ENCODE measurements around the gene CELSR1. TPM values are rescaled to one million over a fixed set of nuclear protein-coding genes. Genes with fewer than 3 reads are reported as not detected.

Gene CELSR1
- total RNA-seq, 4 donors from 2014 or later, result 18.4 to 56.0 (median 31.0) TPM

GRCh38 chr22:46567471-46567870 lies 30.1 kb upstream of the CELSR1 start:
- no peaks in the 10 kb centered on the region for H3K27me3 ChIP-seq
- no peak overlapping the region for H3K4me3 ChIP-seq (replicated peaks in 1 of 3)
- H3K27ac ChIP-seq, result no peak overlapping the region
- WGBS, 2 donors, result 95 to 100% methylated on average over 1 of the region's 1 CpG
- H3K36me3 ChIP-seq, result no peaks in the 10 kb centered on the region
- peaks cover 8 to 11% of the 10 kb centered on the region in 2 donors for H3K4me1 ChIP-seq
- intact Hi-C loops (cut with DNase I), result no loop called here
- no peak for DNase-seq
- TF ChIP-seq CTCF (IDR thresholded peaks at IDR 0.05) (no peak), POLR2A (IDR thresholded peaks at IDR 0.05) (no peak)
- no peaks in the 10 kb centered on the region for H3K9me3 ChIP-seq

DNA sequence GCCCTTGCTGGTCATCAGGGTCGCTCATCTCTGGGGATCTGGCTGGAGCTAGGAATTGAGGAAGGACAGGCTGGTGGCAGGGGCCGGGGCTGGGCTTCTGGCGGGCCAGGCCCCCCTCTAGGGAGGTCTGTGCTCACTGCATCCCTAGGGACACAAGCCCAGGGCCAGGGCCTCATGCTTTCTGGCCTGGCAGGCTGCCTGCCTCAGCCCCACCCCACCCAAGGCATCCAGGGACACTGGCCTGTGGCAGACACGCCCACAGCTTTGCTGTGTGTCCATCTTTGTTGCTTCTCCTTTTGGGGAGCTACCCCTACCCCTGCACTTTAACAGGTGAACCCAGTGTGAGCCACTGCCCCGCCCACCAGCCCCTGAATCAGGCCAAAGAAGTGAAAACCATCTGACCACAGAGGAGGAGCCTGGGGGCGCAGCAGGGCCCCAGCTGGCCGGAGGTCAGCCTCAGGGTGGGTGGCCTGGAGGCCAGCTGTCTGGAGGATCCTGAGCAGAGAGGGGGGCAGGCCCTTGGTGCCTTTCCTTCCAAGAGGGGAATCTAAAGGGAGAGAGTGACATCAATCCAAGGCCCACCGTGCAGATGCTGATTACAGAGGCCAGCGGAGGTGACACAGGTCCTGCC lies 26.8 kb upstream of the CELSR1 start:
- intact Hi-C loops (cut with DNase I), result no loop called here
- no peak overlapping the region for H3K27ac ChIP-seq
- no peak for DNase-seq
- no peaks in the 10 kb centered on the region for H3K9me3 ChIP-seq
- H3K36me3 ChIP-seq, result no peaks in the 10 kb centered on the region
- WGBS, 2 donors, result 80 to 95% methylated on average over 5 to 9 of the region's 9 CpGs
- TF ChIP-seq CTCF (IDR thresholded peaks at IDR 0.05) (no peak), POLR2A (IDR thresholded peaks at IDR 0.05) (no peak)
- H3K27me3 ChIP-seq, result no peaks in the 10 kb centered on the region
- H3K4me1 ChIP-seq, result peaks cover 8 to 11% of the 10 kb centered on the region in 2 donors
- no peak overlapping the region for H3K4me3 ChIP-seq (replicated peaks in 1 of 3)

DNA sequence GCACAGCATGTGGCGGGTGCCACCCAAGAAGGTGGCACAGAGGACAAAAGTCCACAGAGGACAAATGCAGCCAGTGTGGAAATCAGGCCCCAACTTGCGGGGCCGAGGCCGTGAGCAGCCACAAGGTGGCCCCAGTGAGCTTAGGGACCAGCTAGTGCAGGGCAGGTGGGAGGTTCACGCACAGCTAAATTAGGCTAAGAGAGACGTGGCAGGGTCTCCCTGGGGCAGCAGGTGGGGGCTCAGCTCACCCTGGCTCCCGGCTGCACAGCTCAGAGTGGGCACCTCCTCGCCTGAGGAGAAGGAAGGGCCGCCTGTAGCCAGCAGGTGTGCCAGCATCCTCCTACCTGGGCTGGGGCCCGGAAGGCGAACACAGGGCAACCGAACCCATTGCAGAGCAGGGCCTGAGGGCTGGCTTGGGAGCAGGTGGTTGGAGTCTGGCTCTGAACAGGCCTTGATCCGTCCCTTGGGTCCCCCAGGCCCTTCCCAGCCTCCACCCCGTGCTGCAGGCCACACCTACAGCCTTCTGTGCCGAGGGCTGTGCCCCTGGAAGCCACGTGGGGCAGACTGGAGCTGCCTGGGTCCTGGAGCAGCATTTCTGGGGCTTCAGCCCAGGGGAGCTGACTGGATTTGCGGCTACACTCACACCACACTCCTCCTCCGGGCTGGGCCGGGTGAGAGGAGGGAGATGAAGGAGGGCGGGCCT lies 26.1 kb upstream of the CELSR1 start:
- WGBS, 2 donors, result 24 to 38% methylated on average over 18 of the region's 20 CpGs
- TF ChIP-seq POLR2A (IDR thresholded peaks at IDR 0.05) (no peak), CTCF (IDR thresholded peaks at IDR 0.05) (peak; percentile 60 to 89 (median 84))
- DNase-seq, result peak; percentile 77 to 81
- intact Hi-C loops (cut with DNase I), result no loop called here
- H3K9me3 ChIP-seq, result no peaks in the 10 kb centered on the region
- peak overlapping the region in 1 of 3 donors; percentile 51 for H3K27ac ChIP-seq
- H3K27me3 ChIP-seq, result no peaks in the 10 kb centered on the region
- no peak overlapping the region for H3K4me3 ChIP-seq (replicated peaks in 1 of 3)
- H3K36me3 ChIP-seq, result no peaks in the 10 kb centered on the region
- peaks cover 8 to 11% of the 10 kb centered on the region in 2 donors for H3K4me1 ChIP-seq

GRCh38 chr22:46561435-46561905 lies 24.1 kb upstream of the CELSR1 start:
- no peaks in the 10 kb centered on the region for H3K27me3 ChIP-seq
- no peak for TF ChIP-seq CTCF (IDR thresholded peaks at IDR 0.05)
- TF ChIP-seq POLR2A (IDR thresholded peaks at IDR 0.05), result no peak
- no peaks in the 10 kb centered on the region for H3K9me3 ChIP-seq
- no peaks in the 10 kb centered on the region for H3K36me3 ChIP-seq
- peaks cover 8 to 20% of the 10 kb centered on the region in 2 donors for H3K4me1 ChIP-seq
- 51 to 57% methylated on average over 5 of the region's 5 CpGs for WGBS, 2 donors
- intact Hi-C loops (cut with DNase I), result no loop called here
- no peak overlapping the region for H3K27ac ChIP-seq
- DNase-seq, result peak; percentile 60 to 68
- H3K4me3 ChIP-seq (replicated peaks in 1 of 3), result no peak overlapping the region

DNA sequence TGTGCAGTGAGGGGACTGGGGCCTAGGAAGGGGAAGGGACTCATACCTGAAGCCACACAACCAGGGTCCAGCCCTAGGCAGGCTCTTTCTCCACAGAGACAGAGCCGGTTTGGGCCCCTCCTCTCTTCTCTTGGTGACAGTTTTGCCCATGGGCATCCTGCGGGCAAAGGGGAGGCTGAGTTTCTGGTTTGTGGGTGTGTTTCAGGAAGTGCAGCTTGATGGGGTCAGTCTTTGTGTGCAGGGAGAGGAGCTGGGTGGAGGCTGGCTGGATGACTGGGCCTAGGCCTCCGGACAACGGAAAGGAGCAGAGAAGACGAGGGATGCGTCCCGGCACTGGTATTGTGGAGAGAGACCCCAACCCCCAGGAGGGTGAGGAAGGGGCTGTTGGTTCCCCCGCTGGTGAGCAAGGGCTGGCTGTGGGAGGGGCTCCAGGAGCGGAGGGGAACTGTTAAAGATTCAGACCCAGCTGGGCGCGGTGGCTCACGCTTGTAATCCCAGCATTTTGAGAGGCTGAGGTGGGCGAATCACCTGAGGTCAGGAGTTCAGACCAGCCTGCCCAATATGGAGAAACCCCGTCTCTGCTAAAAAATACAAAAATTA lies 23.4 kb upstream of the CELSR1 start:
- Histone ChIP-seq H3K36me3 (no peaks in the 10 kb centered on the region), H3K9me3 (no peaks in the 10 kb centered on the region), H3K4me1 (peaks cover 8 to 20% of the 10 kb centered on the region in 2 donors), H3K4me3 (replicated peaks in 1 of 3) (no peak overlapping the region), H3K27ac (no peak overlapping the region), H3K27me3 (no peaks in the 10 kb centered on the region)
- TF ChIP-seq POLR2A (IDR thresholded peaks at IDR 0.05), result no peak
- no peak for TF ChIP-seq CTCF (IDR thresholded peaks at IDR 0.05)
- 79 to 85% methylated on average over 14 of the region's 14 CpGs for WGBS, 2 donors
- intact Hi-C loops (cut with DNase I), result no loop called here
- no peak for DNase-seq

Data from thyroid gland (tissue), 4 donors.